ENCODE results near the gene CD83.

Gene CD83

DNA sequence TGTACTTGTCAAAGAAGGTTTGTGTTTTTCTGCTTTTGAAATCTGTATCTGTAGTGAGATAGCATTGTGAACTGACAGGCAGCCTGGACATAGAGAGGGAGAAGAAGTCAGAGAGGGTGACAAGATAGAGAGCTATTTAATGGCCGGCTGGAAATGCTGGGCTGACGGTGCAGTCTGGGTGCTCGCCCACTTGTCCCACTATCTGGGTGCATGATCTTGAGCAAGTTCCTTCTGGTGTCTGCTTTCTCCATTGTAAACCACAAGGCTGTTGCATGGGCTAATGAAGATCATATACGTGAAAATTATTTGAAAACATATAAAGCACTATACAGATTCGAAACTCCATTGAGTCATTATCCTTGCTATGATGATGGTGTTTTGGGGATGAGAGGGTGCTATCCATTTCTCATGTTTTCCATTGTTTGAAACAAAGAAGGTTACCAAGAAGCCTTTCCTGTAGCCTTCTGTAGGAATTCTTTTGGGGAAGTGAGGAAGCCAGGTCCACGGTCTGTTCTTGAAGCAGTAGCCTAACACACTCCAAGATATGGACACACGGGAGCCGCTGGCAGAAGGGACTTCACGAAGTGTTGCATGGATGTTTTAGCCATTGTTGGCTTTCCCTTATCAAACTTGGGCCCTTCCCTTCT, 18.4 kb downstream of the CD83 start:
- no peak overlapping the region for H3K4me3 ChIP-seq (ENCODE audit: low read depth, low read length)
- TF ChIP-seq, protein P1, sequence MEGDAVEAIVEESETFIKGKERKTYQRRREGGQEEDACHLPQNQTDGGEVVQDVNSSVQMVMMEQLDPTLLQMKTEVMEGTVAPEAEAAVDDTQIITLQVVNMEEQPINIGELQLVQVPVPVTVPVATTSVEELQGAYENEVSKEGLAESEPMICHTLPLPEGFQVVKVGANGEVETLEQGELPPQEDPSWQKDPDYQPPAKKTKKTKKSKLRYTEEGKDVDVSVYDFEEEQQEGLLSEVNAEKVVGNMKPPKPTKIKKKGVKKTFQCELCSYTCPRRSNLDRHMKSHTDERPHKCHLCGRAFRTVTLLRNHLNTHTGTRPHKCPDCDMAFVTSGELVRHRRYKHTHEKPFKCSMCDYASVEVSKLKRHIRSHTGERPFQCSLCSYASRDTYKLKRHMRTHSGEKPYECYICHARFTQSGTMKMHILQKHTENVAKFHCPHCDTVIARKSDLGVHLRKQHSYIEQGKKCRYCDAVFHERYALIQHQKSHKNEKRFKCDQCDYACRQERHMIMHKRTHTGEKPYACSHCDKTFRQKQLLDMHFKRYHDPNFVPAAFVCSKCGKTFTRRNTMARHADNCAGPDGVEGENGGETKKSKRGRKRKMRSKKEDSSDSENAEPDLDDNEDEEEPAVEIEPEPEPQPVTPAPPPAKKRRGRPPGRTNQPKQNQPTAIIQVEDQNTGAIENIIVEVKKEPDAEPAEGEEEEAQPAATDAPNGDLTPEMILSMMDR (IDR thresholded peaks at IDR 0.05; ENCODE audit: insufficient read depth, low read depth, low read length, missing control alignments) = no peak
- no peak for DNase-seq (ENCODE audit: low read depth)

DNA sequence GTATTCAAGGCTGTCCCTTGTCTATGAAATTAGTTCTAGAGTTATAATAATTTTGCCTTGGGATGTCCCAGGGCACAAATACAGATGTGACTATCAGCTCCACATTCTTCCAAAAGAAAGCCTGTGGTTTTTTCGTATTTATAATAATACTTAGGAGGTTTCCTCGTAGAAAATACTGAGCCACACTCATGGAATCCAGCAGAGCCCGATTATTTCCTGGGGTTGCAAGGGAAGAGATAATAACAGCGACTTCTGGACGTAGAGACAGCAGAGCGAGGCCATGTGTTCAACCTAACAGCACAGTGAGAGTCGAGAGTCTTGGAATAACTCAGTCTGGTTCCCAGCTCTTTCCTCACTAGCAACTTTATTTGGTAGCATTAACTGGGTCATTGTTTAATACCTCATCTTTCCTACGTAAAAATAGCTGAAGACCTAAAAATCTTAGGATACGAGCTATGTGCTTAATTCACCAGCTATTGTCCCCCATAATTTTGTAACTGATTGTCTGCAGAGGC, 21.2 kb downstream of the CD83 start:
- TF ChIP-seq, protein P1 (IDR thresholded peaks at IDR 0.05; ENCODE audit: insufficient read depth, low read depth, low read length, missing control alignments) = no peak
- H3K4me3 ChIP-seq (ENCODE audit: low read depth, low read length) = no peak overlapping the region
- no peak for DNase-seq (ENCODE audit: low read depth)

DNA sequence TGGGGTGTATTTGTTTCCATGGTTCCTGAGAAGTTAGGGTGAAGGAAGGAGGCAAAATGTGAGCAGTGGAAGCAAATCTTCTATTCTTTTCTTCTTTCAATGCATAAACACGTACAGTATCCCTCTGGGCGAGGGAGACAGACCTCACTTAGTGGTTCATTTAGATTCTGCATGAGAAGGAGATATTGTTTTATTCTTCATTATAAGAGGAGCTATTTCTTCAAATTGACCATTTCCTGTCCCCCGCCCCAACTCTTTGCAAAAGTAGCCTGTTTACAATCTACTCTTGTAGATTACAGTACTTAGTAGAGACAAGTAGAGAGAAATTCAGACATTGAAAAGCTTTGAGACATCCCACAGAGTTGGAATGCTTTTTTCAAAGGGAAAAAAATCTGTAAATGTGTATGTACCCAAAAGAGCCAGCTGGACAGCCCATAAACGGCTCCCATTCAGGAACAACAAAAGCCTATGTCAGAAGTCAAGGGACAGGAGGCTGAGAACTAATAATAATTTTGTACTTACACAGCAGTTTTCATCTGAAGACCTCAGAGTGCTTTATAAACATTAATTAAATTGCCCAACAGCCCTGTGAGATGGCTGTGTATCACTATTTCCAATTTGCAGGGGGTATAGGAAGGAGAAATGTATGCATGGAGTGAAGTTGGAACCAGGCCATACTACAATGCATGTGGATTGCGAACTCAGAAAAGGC, 23.9 kb downstream of the CD83 start:
- TF ChIP-seq, protein P1 (IDR thresholded peaks at IDR 0.05; ENCODE audit: insufficient read depth, low read depth, low read length, missing control alignments) = no peak
- no peak for DNase-seq (ENCODE audit: low read depth)
- no peak overlapping the region for H3K4me3 ChIP-seq (ENCODE audit: low read depth, low read length)

DNA sequence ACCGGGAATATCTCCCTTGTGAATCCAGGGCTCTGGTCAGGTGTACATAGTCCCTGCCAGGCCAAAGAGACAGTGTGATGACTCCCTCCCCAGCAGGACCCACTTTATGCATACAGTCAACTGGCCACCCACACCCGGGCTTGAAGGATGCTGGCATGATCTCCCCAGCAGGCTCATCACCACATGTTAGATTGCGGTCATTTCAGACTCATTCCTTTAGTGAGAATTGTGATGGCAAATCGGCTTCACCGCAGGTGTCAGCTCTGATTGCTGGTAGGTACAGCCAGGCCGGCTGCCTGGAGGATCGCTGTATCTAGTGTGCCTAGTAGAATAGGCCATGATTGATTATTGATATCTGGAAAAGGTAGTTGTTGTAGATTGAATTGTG, 24.5 kb downstream of the CD83 start:
- no peak for DNase-seq (ENCODE audit: low read depth)
- H3K4me3 ChIP-seq (ENCODE audit: low read depth, low read length) = no peak overlapping the region
- TF ChIP-seq, protein P1 (IDR thresholded peaks at IDR 0.05; ENCODE audit: insufficient read depth, low read depth, low read length, missing control alignments) = no peak

DNA sequence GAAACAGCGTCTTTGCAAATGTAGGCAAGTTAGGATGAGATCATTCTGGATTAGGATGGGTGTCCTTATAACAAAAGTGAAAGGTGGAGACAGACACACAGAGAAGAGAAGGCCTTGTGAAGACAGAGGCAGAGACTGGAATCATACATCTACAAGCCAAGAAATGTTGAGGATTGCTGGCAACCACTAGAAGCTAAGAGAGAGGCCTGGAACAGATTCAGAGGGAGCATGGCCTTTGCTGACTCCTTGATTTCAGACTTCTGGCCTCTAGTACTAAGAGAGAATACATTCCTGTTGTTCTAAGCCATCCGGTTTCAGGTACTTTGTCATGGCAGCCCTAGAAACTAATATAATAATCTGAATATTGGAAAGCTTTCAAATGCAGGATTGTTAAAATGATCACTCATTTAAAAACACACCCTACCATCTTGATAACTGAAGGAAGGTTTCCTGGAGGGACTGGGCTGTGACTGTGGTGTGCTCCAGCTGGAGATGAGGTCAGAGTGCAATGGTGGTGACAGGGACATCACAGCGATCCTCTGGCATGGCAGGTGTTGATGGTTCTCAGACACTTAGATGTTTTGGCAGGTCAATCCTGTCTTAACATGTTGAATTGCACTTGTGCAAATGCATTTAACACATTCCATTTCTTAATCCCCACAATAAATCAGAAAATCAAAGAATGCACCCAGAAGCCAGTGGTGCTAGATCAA, 25.1 kb downstream of the CD83 start:
- no peak overlapping the region for H3K4me3 ChIP-seq (ENCODE audit: low read depth, low read length)
- DNase-seq (ENCODE audit: low read depth) = no peak
- TF ChIP-seq, protein P1 (IDR thresholded peaks at IDR 0.05; ENCODE audit: insufficient read depth, low read depth, low read length, missing control alignments) = no peak

DNA sequence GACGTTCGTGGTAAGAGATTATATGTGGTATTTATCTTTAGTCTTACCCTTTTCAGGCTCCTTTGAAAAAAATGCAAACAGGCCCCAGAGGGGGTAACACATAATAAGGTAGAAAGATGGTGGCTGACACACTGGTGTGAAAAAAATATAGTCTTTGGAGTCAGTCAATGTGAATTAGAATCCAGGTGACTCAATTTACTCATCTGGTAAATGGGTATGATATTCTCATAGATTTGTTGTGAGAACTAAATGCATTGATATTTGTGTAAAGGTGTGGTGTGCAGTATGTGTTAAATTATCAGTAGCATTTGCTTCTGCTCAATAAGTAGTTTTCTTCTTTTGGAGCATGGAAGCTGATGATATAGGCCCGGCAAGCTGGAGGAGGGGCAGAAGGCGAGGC, 25.7 kb downstream of the CD83 start:
- TF ChIP-seq, protein P1 (IDR thresholded peaks at IDR 0.05; ENCODE audit: insufficient read depth, low read depth, low read length, missing control alignments) = no peak
- H3K4me3 ChIP-seq (ENCODE audit: low read depth, low read length) = no peak overlapping the region
- no peak for DNase-seq (ENCODE audit: low read depth)

Measured in GM12865 (cell line).